K562 (cell line): ENCODE data around the gene MYO15B. TPM values are rescaled to one million over a fixed set of nuclear protein-coding genes. Genes with fewer than 3 reads are reported as not detected.

Experiments
- CCAR2 ChIP-seq: fragments of 200-400 bp; formaldehyde crosslinking; IDR thresholded peaks from 2 replicates; pipeline ENCODE4 v1.6.1; 2017; ENCODE audit warnings: mild to moderate bottlenecking, low read depth, low read length
- ESRRB ChIP-seq: fragments of 250-450 bp; sonication (Bioruptor Pico); IDR thresholded peaks from 2 replicates; pipeline ENCODE4 v1.5.0; 2020; ENCODE audit warnings: mild to moderate bottlenecking, moderate library complexity, borderline replicate concordance
- ETV5 ChIP-seq: sonication (generic); formaldehyde crosslinking; IDR thresholded peaks from 2 replicates; pipeline ENCODE4 v1.4.0; 2020; ENCODE audit warnings: low read depth, mild to moderate bottlenecking, missing genetic modification reagents
- HNRNPH1 ChIP-seq: fragments of 200-400 bp; formaldehyde crosslinking; optimal IDR thresholded peaks from 2 replicates; pipeline ENCODE3; 2017; ENCODE audit warnings: low read depth, mild to moderate bottlenecking, low read length, moderate library complexity
- KLF10 ChIP-seq: fragments of 250-450 bp; sonication (Bioruptor Pico); IDR thresholded peaks from 2 replicates; pipeline ENCODE4 v1.6.1; 2021; ENCODE audit warnings: matching md5 sums
- MED1 ChIP-seq: sonication (generic); formaldehyde crosslinking; IDR thresholded peaks from 2 replicates; pipeline ENCODE4 v1.8.1; 2023; ENCODE audit warnings: missing genetic modification reagents, borderline replicate concordance
- NONO ChIP-seq, 2 experiments: fragments of 200-400 bp in 1 of 2; fragments of 450-650 bp in 1 of 2; formaldehyde crosslinking in 1 of 2; IDR thresholded peaks; 2 replicates each; pipeline ENCODE4 v1.6.1; 2017; ENCODE audit warnings: low read depth in 2 of 2, mild to moderate bottlenecking in 2 of 2, moderate library complexity in 2 of 2, low read length in 1 of 2
- PHF21A ChIP-seq: fragments of 450-650 bp; IDR thresholded peaks from 2 replicates; pipeline ENCODE4 v1.6.1; 2017; ENCODE audit warnings: low read depth, borderline replicate concordance
- PHF8 ChIP-seq: fragments of 200-600 bp; sonication (generic); IDR thresholded peaks from 2 replicates; pipeline ENCODE4 v1.6.1; 2012; ENCODE audit warnings: mixed run types, mild to moderate bottlenecking, inconsistent platforms, low read length, moderate library complexity, borderline replicate concordance
- PTBP1 ChIP-seq: fragments of 200-400 bp; formaldehyde crosslinking; IDR thresholded peaks from 2 replicates; pipeline ENCODE4 v1.6.1; 2017; ENCODE audit warnings: low read depth, low read length
- TAF9B ChIP-seq: fragments of 450-650 bp; IDR thresholded peaks from 2 replicates; pipeline ENCODE4 v1.6.1; 2018; ENCODE audit warnings: mild to moderate bottlenecking; ENCODE audit not compliant: partially characterized antibody
- XRCC5 ChIP-seq: fragments of 200-400 bp; formaldehyde crosslinking; IDR thresholded peaks from 2 replicates; pipeline ENCODE4 v1.6.1; 2017; ENCODE audit warnings: low read depth, mild to moderate bottlenecking, low read length
- ZBTB33 ChIP-seq: sonication (generic); formaldehyde crosslinking; IDR thresholded peaks from 2 replicates; pipeline ENCODE4 v1.8.1; 2023; ENCODE audit warnings: mild to moderate bottlenecking, missing genetic modification reagents
- ZNF263 ChIP-seq: sonication (generic); formaldehyde crosslinking; IDR thresholded peaks from 2 replicates; pipeline ENCODE4 v1.8.0; 2022; ENCODE audit warnings: mild to moderate bottlenecking, missing genetic modification reagents, borderline replicate concordance
- ZNF274 ChIP-seq: IDR thresholded peaks from 2 replicates; pipeline ENCODE4 v1.6.1; 2011; ENCODE audit warnings: low read depth, mild to moderate bottlenecking, low read length, moderate library complexity, borderline replicate concordance
- ZNF586 ChIP-seq: fragments of 450-650 bp; formaldehyde crosslinking; conservative IDR thresholded peaks from 2 replicates; pipeline ENCODE4 v1.4.0; 2020; ENCODE audit warnings: mild to moderate bottlenecking, moderate library complexity
- polyA plus RNA-seq, 8 experiments: library from polyadenylated mRNA; depleted of rRNA in 4 of 8; stranded (reverse) in 5 of 8; unstranded in 3 of 8; fragments of >200 nt; fragmentation: Nextera tagmentation in 2 of 8; fragmentation: Illumina TruSeq in 1 of 8; extraction: Ambion mirVana in 2 of 8; extraction: Trizol in 1 of 8; gene quantifications; 2 replicates each; pipeline versions ENCODE4 v1.2.1 to v1.2.3, GENCODE V29; 2011 to 2014; ENCODE audit warnings: inconsistent platforms in 1 of 8, missing spikeins in 1 of 8
- total RNA-seq, 7 experiments: library from RNA; depleted of rRNA in 6 of 7; stranded (reverse); fragments of >200 nt in 6 of 7; fragmentation: Illumina TruSeq in 2 of 7; extraction: Trizol in 2 of 7; gene quantifications; 2 replicates each; pipeline versions ENCODE4 v1.2.1 to v1.2.3, GENCODE V29; 2011 to 2021; ENCODE audit warnings: low replicate concordance in 1 of 7
- TF ChIP-seq, protein P1 (sequence below): fragments of 200-800 bp; sonication (Bioruptor generic); IDR thresholded peaks from 2 replicates; pipeline ENCODE4 v1.6.1; 2017; ENCODE audit warnings: missing genetic modification characterization, missing compliant biosample characterization
- TF ChIP-seq, protein P2 (sequence below), 3 experiments: fragments of 200-800 bp in 1 of 3; fragments of 250-450 bp in 1 of 3; fragments of 450-650 bp in 1 of 3; sonication (Bioruptor Pico) in 1 of 3; sonication (Bioruptor generic) in 1 of 3; formaldehyde crosslinking in 1 of 3; IDR thresholded peaks; 2 replicates each; pipeline versions ENCODE4 v1.6.1 to v1.8.0; 2016 to 2022; ENCODE audit warnings: mild to moderate bottlenecking in 2 of 3, missing genetic modification characterization in 2 of 3, missing compliant biosample characterization in 1 of 3, moderate library complexity in 1 of 3
- TF ChIP-seq, protein P3 (sequence below): fragments of 250-450 bp; sonication (Bioruptor Pico); IDR thresholded peaks from 2 replicates; pipeline ENCODE4 v1.5.0; 2022; ENCODE audit warnings: mild to moderate bottlenecking

Gene MYO15B
- total and polyA plus RNA-seq, 9 of the 15 experiments (the other 6 are each of a cell fraction or from before 2014, with no cell fraction given) = 0.05 to 3.1 (median 0.83) TPM; not detected in 2

DNA sequence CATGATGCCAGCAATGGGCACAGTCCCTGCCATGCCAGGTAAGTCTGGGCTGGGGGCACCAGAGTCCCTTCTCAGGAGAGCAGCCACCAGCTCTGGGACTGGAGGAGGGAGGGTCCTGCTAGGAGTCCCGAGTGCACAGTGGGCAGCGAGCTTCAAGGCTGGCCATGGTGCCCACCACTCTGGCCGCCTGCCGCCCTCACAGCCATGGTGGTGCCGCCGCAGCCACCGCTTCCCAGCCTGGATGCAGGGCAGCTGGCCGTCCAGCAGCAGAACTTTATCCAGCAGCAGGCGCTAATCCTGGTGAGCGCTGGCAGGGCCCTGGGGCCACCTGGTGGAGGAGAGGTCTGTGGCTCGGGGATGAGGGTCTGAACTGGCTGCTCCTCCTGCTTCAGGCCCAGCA, 27.7 kb downstream of the MYO15B start (continued):
- TF ChIP-seq, protein P1, sequence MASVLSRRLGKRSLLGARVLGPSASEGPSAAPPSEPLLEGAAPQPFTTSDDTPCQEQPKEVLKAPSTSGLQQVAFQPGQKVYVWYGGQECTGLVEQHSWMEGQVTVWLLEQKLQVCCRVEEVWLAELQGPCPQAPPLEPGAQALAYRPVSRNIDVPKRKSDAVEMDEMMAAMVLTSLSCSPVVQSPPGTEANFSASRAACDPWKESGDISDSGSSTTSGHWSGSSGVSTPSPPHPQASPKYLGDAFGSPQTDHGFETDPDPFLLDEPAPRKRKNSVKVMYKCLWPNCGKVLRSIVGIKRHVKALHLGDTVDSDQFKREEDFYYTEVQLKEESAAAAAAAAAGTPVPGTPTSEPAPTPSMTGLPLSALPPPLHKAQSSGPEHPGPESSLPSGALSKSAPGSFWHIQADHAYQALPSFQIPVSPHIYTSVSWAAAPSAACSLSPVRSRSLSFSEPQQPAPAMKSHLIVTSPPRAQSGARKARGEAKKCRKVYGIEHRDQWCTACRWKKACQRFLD (CRISPR knock-in tag) = no peak
- TF ChIP-seq PHF8 (no peak), ETV5 (CRISPR knock-in tag) (no peak), KLF10 (CRISPR knock-in tag) (no peak), CCAR2 (no peak), TAF9B (no peak), XRCC5 (no peak), PTBP1 (no peak), PHF21A (no peak), ZNF586 (CRISPR knock-in tag) (no peak), ZBTB33 (peak; percentile 98), ESRRB (CRISPR knock-in tag) (no peak), MED1 (CRISPR knock-in tag) (no peak), ZNF274 (no peak), ZNF263 (CRISPR knock-in tag) (peak; percentile 95), HNRNPH1 (no peak), NONO (IDR thresholded peaks at IDR 0.05; ENCODE audit: low read depth in 2 of 2, low read length in 1 of 2) (no peak)
- TF ChIP-seq, protein P2, sequence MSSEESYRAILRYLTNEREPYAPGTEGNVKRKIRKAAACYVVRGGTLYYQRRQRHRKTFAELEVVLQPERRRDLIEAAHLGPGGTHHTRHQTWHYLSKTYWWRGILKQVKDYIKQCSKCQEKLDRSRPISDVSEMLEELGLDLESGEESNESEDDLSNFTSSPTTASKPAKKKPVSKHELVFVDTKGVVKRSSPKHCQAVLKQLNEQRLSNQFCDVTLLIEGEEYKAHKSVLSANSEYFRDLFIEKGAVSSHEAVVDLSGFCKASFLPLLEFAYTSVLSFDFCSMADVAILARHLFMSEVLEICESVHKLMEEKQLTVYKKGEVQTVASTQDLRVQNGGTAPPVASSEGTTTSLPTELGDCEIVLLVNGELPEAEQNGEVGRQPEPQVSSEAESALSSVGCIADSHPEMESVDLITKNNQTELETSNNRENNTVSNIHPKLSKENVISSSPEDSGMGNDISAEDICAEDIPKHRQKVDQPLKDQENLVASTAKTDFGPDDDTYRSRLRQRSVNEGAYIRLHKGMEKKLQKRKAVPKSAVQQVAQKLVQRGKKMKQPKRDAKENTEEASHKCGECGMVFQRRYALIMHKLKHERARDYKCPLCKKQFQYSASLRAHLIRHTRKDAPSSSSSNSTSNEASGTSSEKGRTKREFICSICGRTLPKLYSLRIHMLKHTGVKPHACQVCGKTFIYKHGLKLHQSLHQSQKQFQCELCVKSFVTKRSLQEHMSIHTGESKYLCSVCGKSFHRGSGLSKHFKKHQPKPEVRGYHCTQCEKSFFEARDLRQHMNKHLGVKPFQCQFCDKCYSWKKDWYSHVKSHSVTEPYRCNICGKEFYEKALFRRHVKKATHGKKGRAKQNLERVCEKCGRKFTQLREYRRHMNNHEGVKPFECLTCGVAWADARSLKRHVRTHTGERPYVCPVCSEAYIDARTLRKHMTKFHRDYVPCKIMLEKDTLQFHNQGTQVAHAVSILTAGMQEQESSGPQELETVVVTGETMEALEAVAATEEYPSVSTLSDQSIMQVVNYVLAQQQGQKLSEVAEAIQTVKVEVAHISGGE (CRISPR knock-in tag; IDR thresholded peaks at IDR 0.05) = no peak
- TF ChIP-seq, protein P3, sequence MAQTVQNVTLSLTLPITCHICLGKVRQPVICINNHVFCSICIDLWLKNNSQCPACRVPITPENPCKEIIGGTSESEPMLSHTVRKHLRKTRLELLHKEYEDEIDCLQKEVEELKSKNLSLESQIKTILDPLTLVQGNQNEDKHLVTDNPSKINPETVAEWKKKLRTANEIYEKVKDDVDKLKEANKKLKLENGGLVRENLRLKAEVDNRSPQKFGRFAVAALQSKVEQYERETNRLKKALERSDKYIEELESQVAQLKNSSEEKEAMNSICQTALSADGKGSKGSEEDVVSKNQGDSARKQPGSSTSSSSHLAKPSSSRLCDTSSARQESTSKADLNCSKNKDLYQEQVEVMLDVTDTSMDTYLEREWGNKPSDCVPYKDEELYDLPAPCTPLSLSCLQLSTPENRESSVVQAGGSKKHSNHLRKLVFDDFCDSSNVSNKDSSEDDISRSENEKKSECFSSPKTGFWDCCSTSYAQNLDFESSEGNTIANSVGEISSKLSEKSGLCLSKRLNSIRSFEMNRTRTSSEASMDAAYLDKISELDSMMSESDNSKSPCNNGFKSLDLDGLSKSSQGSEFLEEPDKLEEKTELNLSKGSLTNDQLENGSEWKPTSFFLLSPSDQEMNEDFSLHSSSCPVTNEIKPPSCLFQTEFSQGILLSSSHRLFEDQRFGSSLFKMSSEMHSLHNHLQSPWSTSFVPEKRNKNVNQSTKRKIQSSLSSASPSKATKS (CRISPR knock-in tag) = no peak
